H1 (cell line): Measurements from ENCODE around the gene ANKDD1A.

ENCODE experiments used
- ASH2L ChIP-seq: fragments of 200-600, 300-600 bp; sonication (generic); IDR thresholded peaks from one replicate; pipeline ENCODE4 v1.7.1; 2017; ENCODE audit warnings: low read length
- CTCF ChIP-seq, 3 experiments: IDR thresholded peaks; 1 replicate in 2 of 3; 2 replicates in 1 of 3; pipeline versions ENCODE4 v1.5.1 to v1.6.1; 2011; ENCODE audit warnings: low read length in 3 of 3, mild to moderate bottlenecking in 3 of 3, inconsistent platforms in 2 of 3, low read depth in 1 of 3, moderate library complexity in 1 of 3; ENCODE audit not compliant: insufficient read depth in 1 of 3; ENCODE audit errors: control extremely low read depth in 1 of 3
- POLR2A ChIP-seq, 2 experiments: IDR thresholded peaks; 1 replicate in 1 of 2; 2 replicates in 1 of 2; pipeline ENCODE4 v1.6.1; 2011; ENCODE audit warnings: low read depth in 2 of 2, low read length in 2 of 2, mild to moderate bottlenecking in 2 of 2; ENCODE audit errors: control extremely low read depth in 1 of 2

- no peak for TF ChIP-seq ASH2L
- no peak for TF ChIP-seq CTCF (IDR thresholded peaks at IDR 0.05; ENCODE audit: control extremely low read depth in 1 of 3, insufficient read depth in 1 of 3, low read depth in 1 of 3, low read length in 3 of 3)
- TF ChIP-seq POLR2A (IDR thresholded peaks at IDR 0.05; ENCODE audit: control extremely low read depth in 1 of 2, low read depth in 2 of 2, low read length in 2 of 2): no peak
Measured at GRCh38 chr15:64975390-64975789, 63.7 kb downstream of the ANKDD1A start.
